HCT116 (cell line): ENCODE measurements around the gene ZNF888. TPM values are rescaled to one million over a fixed set of nuclear protein-coding genes. Genes with fewer than 3 reads are reported as not detected.
A peak's percentile ranks its signal among the peaks of the same experiment; 100 is the strongest.

Experiments
- ATAC-seq: fragments of 200-7000 bp; cut with Tn5 transposase; 2 replicates; pipeline ENCODE4 v1.9.1; 2020; ENCODE audit warnings: mild to moderate bottlenecking, moderate library complexity
- BruUV-seq: library from RNA; stranded (reverse); fragments of 400-500 nt; replicated peaks from 2 replicates; lab custom pipeline; 2021; lab: Mats Ljungman, UMichigan
- CTCF ChIA-PET: fragments of 300-600 bp; sonication (Branson Sonifier 250); formaldehyde crosslinking; loops from one replicate; lab custom pipeline; 2021; ENCODE audit warnings: antibody characterized with exemption; lab: Charles Lee
- POLR2A ChIA-PET: fragments of 300-600, 350-600 bp; sonication (Branson Sonifier 250); formaldehyde crosslinking; loops from one replicate; lab custom pipeline; 2021; ENCODE audit warnings: antibody characterized with exemption; lab: Charles Lee
- RAD21 ChIA-PET, 2 experiments: fragments of 300-600 bp; sonication (Branson Sonifier 250); formaldehyde crosslinking; loops; one replicate each; lab custom pipeline; 2023; ENCODE audit warnings: low total read pairs in 2 of 2; ENCODE audit not compliant: uncharacterized antibody in 2 of 2, unreplicated experiment in 2 of 2, low non-redundant PET in 1 of 2; lab: Charles Lee
- DNase-seq: peaks from one replicate; pipeline ENCODE4 v3.0.0-alpha.2; 2010; ENCODE audit warnings: low read depth, low spot score
- H2AFZ ChIP-seq: fragments of 200-600 bp; shearing (Covaris generic), sonication (generic); 2 replicates; pipeline ENCODE4 v1.6.1; 2017; ENCODE audit warnings: low read depth, mixed run types, mixed read lengths, antibody characterized with exemption, low read length; ENCODE audit not compliant: poor library complexity, severe bottlenecking
- H3K27ac ChIP-seq: 2 replicates; pipeline ENCODE4 v1.5.1; 2012; ENCODE audit warnings: low read depth, low read length
- H3K27me3 ChIP-seq: fragments of 200-600 bp; sonication (generic); 2 replicates; pipeline ENCODE4 v1.6.1; 2016; ENCODE audit warnings: mixed run types, low read length, mixed read lengths; ENCODE audit not compliant: insufficient read depth
- H3K36me3 ChIP-seq, 2 experiments: fragments of 200-500 bp in 1 of 2; fragments of 200-600 bp in 1 of 2; sonication (Bioruptor generic) in 1 of 2; sonication (generic) in 1 of 2; 2 replicates each; pipeline versions ENCODE4 v1.5.1 to v1.6.1; 2014 to 2016; ENCODE audit warnings: low read length in 2 of 2, inconsistent platforms in 1 of 2, mixed read lengths in 1 of 2, mixed run types in 1 of 2; ENCODE audit not compliant: insufficient read depth in 2 of 2, control insufficient read depth in 1 of 2
- H3K4me1 ChIP-seq, 2 experiments: fragments of 200-600 bp in 1 of 2; sonication (generic) in 1 of 2; 2 replicates each; pipeline versions ENCODE4 v1.5.1 to v1.6.1; 2012 to 2017; ENCODE audit warnings: low read length in 2 of 2, inconsistent platforms in 1 of 2, mild to moderate bottlenecking in 1 of 2, mixed read lengths in 1 of 2, mixed run types in 1 of 2, moderate library complexity in 1 of 2; ENCODE audit not compliant: insufficient read depth in 2 of 2, control insufficient read depth in 1 of 2
- H3K4me2 ChIP-seq: fragments of 200-600 bp; sonication (generic); 2 replicates; pipeline ENCODE4 v1.6.1; 2017; ENCODE audit warnings: mixed run types, low read length, mixed read lengths
- H3K4me3 ChIP-seq, 2 experiments: fragments of 200-600 bp in 1 of 2; sonication (generic) in 1 of 2; replicated peaks in 1 of 2; 2 replicates each; pipeline ENCODE4 v1.5.1; 2011 to 2016; ENCODE audit warnings: low read length in 2 of 2, control low read depth in 1 of 2, low read depth in 1 of 2, mild to moderate bottlenecking in 1 of 2, mixed read lengths in 1 of 2, mixed run types in 1 of 2
- H3K79me2 ChIP-seq: fragments of 200-600 bp; sonication (generic); 2 replicates; pipeline ENCODE4 v1.6.1; 2017; ENCODE audit warnings: mild to moderate bottlenecking, mixed run types, low read length, moderate library complexity, mixed read lengths; ENCODE audit not compliant: insufficient read depth
- H3K9ac ChIP-seq: fragments of 200-600 bp; sonication (generic); 2 replicates; pipeline ENCODE4 v1.6.1; 2016; ENCODE audit warnings: low read length, mixed read lengths
- H3K9me2 ChIP-seq: fragments of 200-600 bp; sonication (generic), shearing (Covaris generic); 2 replicates; pipeline ENCODE4 v1.6.1; 2017; ENCODE audit warnings: mixed run types, mild to moderate bottlenecking, moderate library complexity; ENCODE audit not compliant: insufficient read depth
- H3K9me3 ChIP-seq, 2 experiments: fragments of 200-500 bp in 1 of 2; fragments of 200-600 bp in 1 of 2; sonication (Bioruptor generic) in 1 of 2; sonication (generic) in 1 of 2; 2 replicates each; pipeline ENCODE4 v1.6.1; 2014 to 2017; ENCODE audit warnings: low read length in 2 of 2, mixed read lengths in 2 of 2, inconsistent platforms in 1 of 2, low read depth in 1 of 2, mild to moderate bottlenecking in 1 of 2, mixed run types in 1 of 2, moderate library complexity in 1 of 2; ENCODE audit not compliant: control insufficient read depth in 1 of 2, insufficient read depth in 1 of 2
- H4K20me1 ChIP-seq: fragments of 200-600 bp; sonication (generic), shearing (Covaris generic); 2 replicates; pipeline ENCODE4 v1.6.1; 2017; ENCODE audit warnings: mixed run types, mild to moderate bottlenecking, moderate library complexity; ENCODE audit not compliant: insufficient read depth
- CBX3 ChIP-seq: IDR thresholded peaks from 2 replicates; pipeline ENCODE4 v1.6.1; 2012; ENCODE audit warnings: low read depth
- EGR1 ChIP-seq: IDR thresholded peaks from 2 replicates; pipeline ENCODE4 v1.6.1; 2012; ENCODE audit warnings: low read depth
- EZH2 ChIP-seq: fragments of 200-600 bp; sonication (generic); IDR thresholded peaks from 2 replicates; pipeline ENCODE4 v1.6.1; 2017; ENCODE audit warnings: antibody characterized with exemption, mixed run types
- EZH2phosphoT487 ChIP-seq: fragments of 200-600 bp; IDR thresholded peaks from 2 replicates; pipeline ENCODE4 v1.6.1; 2018; ENCODE audit warnings: antibody characterized with exemption, borderline replicate concordance
- POLR2A ChIP-seq: IDR thresholded peaks from 2 replicates; pipeline ENCODE4 v1.7.0; 2011; ENCODE audit warnings: borderline replicate concordance; ENCODE audit not compliant: insufficient read depth, insufficient read length; ENCODE audit errors: extremely low read depth
- RAD21 ChIP-seq: IDR thresholded peaks from 2 replicates; pipeline ENCODE4 v1.6.1; 2012; ENCODE audit warnings: low read depth, mild to moderate bottlenecking
- SRF ChIP-seq: IDR thresholded peaks from 2 replicates; pipeline ENCODE4 v1.6.1; 2012; ENCODE audit warnings: low read depth
- TCF7L2 ChIP-seq: IDR thresholded peaks from 2 replicates; pipeline ENCODE4 v1.7.0; 2011; ENCODE audit warnings: borderline replicate concordance, inconsistent platforms; ENCODE audit not compliant: insufficient read depth, insufficient read length; ENCODE audit errors: extremely low read depth
- ZBTB33 ChIP-seq: IDR thresholded peaks from 2 replicates; pipeline ENCODE4 v1.6.1; 2011; ENCODE audit warnings: mild to moderate bottlenecking, low read length, moderate library complexity; ENCODE audit not compliant: insufficient replicate concordance; ENCODE audit errors: extremely low read depth
- intact Hi-C: fragments of 100-400 bp; cut with micrococcal nuclease; formaldehyde crosslinking; loops from 2 replicates; pipeline ENCODE4 v1.10.0; 2022
- total RNA-seq: library from RNA; stranded (reverse); gene quantifications from one replicate; pipeline ENCODE4 v1.2.1, GENCODE V29; 2021; ENCODE audit not compliant: unreplicated experiment
- TF ChIP-seq, protein P1 (sequence below): IDR thresholded peaks from 2 replicates; pipeline ENCODE4 v1.6.1; 2012; ENCODE audit warnings: low read depth

The ZNF888 gene
- total RNA-seq, 1 experiment from 2014 or later, result 6.4 TPM

GRCh38 chr19:52897138-52897935 is 25.9 kb downstream of the ZNF888 start, which contains the start of gene ZNF320 (continued):
- TF ChIP-seq SRF (no peak), EGR1 (no peak), EZH2 (no peak), CBX3 (no peak), EZH2phosphoT487 (no peak)

GRCh38 chr19:52896431-52897137 is 26.6 kb downstream of the ZNF888 start:
- DNase-seq (no peak), ATAC-seq (peak; percentile 41)
- RAD21 ChIA-PET, result no interaction called here
- POLR2A ChIA-PET, result no interaction called here
- Histone ChIP-seq H2AFZ (peak overlapping the region; percentile 56), H3K9ac (peak overlapping the region; percentile 85), H3K4me3 (peak overlapping the region; percentile 80 to 88), H3K4me2 (peak overlapping the region; percentile 90), H3K9me3 (no peaks in the 10 kb centered on the region; a peak in 1 of 4 replicates), H3K4me1 (peaks cover 0 to 11% of the 10 kb centered on the region in 2 experiments; a peak in 1 of 4 replicates), H4K20me1 (no peaks in the 10 kb centered on the region), H3K79me2 (peaks cover 42% of the 10 kb centered on the region), H3K27ac (peak overlapping the region; percentile 94), H3K27me3 (no peaks in the 10 kb centered on the region), H3K9me2 (no peaks in the 10 kb centered on the region), H3K36me3 (peaks cover 0 to 8% of the 10 kb centered on the region in 2 experiments; a peak in 3 of 4 replicates)
- no peak for TF ChIP-seq POLR2A
- intact Hi-C loops, result loop anchor here (5.0 kb wide), 1 partner anchor 46 kb away; no protein-coding TSS in a partner anchor
- no TSS peak for BruUV-seq
- CTCF ChIA-PET, result no interaction called here

- ChIA-PET RAD21 (no interaction called here), POLR2A (no interaction called here), CTCF (no interaction called here)
- Histone ChIP-seq H3K9ac (no peak overlapping the region), H3K4me2 (no peak overlapping the region), H3K4me3 (no peak overlapping the region), H3K9me3 (no peaks in the 10 kb centered on the region; a peak in 2 of 4 replicates), H3K79me2 (peaks cover 32% of the 10 kb centered on the region), H3K9me2 (no peaks in the 10 kb centered on the region), H3K27me3 (no peaks in the 10 kb centered on the region), H2AFZ (no peak overlapping the region), H3K36me3 (peaks cover 18 to 19% of the 10 kb centered on the region in 2 experiments; a peak in 3 of 4 replicates), H4K20me1 (no peaks in the 10 kb centered on the region), H3K4me1 (peaks cover 0 to under 1% of the 10 kb centered on the region in 2 experiments; a peak in 1 of 4 replicates), H3K27ac (no peak overlapping the region)
- no peak for ATAC-seq
- intact Hi-C loops, result no loop called here
- BruUV-seq, result no TSS peak
- no peak for DNase-seq
- no peak for TF ChIP-seq EZH2
- TF ChIP-seq RAD21, result no peak
- TF ChIP-seq ZBTB33, result no peak
- TF ChIP-seq TCF7L2, result no peak
- TF ChIP-seq, protein P1, sequence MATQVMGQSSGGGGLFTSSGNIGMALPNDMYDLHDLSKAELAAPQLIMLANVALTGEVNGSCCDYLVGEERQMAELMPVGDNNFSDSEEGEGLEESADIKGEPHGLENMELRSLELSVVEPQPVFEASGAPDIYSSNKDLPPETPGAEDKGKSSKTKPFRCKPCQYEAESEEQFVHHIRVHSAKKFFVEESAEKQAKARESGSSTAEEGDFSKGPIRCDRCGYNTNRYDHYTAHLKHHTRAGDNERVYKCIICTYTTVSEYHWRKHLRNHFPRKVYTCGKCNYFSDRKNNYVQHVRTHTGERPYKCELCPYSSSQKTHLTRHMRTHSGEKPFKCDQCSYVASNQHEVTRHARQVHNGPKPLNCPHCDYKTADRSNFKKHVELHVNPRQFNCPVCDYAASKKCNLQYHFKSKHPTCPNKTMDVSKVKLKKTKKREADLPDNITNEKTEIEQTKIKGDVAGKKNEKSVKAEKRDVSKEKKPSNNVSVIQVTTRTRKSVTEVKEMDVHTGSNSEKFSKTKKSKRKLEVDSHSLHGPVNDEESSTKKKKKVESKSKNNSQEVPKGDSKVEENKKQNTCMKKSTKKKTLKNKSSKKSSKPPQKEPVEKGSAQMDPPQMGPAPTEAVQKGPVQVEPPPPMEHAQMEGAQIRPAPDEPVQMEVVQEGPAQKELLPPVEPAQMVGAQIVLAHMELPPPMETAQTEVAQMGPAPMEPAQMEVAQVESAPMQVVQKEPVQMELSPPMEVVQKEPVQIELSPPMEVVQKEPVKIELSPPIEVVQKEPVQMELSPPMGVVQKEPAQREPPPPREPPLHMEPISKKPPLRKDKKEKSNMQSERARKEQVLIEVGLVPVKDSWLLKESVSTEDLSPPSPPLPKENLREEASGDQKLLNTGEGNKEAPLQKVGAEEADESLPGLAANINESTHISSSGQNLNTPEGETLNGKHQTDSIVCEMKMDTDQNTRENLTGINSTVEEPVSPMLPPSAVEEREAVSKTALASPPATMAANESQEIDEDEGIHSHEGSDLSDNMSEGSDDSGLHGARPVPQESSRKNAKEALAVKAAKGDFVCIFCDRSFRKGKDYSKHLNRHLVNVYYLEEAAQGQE, result no peak
Measured at GRCh38 chr19:52891336-52891735, 31.9 kb downstream of the ZNF888 start.
